ENCODE measurements around the gene EPHB1.

Gene EPHB1

GRCh38 chr3:134917631-134918030 lies 122.6 kb downstream of the EPHB1 start:
- CTCF ChIA-PET = interaction anchor here (0.9 kb wide), 1 partner anchor 123 kb away, joined by 3 read pairs; the partner anchor contains the start of gene EPHB1
- DNase-seq = no peak
- Mint-ChIP-seq H3K27me3 (peaks cover 11% of the 10 kb centered on the region), H3K27ac (no peak overlapping the region), H3K9me3 (no peaks in the 10 kb centered on the region), H3K36me3 (no peaks in the 10 kb centered on the region), H3K4me1 (no peaks in the 10 kb centered on the region), H3K4me3 (no peak overlapping the region)

- no peak overlapping the region for H3K4me3 Mint-ChIP-seq
- H3K4me1 Mint-ChIP-seq = no peaks in the 10 kb centered on the region
- H3K36me3 Mint-ChIP-seq = no peaks in the 10 kb centered on the region
- H3K27ac Mint-ChIP-seq = no peak overlapping the region
- peaks cover 11% of the 10 kb centered on the region for H3K27me3 Mint-ChIP-seq
- CTCF ChIA-PET = interaction anchor here (0.9 kb wide), 1 partner anchor 123 kb away, joined by 3 read pairs; the partner anchor contains the start of gene EPHB1
- DNase-seq = no peak
- no peaks in the 10 kb centered on the region for H3K9me3 Mint-ChIP-seq
Measured at GRCh38 chr3:134918441-134918840, 123.4 kb downstream of the EPHB1 start.

GRCh38 chr3:134922101-134922500 lies 127.0 kb downstream of the EPHB1 start:
- H3K4me3 Mint-ChIP-seq = no peak overlapping the region
- H3K9me3 Mint-ChIP-seq = peaks cover 2% of the 10 kb centered on the region
- no peak overlapping the region for H3K27ac Mint-ChIP-seq
- no peak for DNase-seq
- no peaks in the 10 kb centered on the region for H3K4me1 Mint-ChIP-seq
- CTCF ChIA-PET = no interaction called here
- peaks cover 4% of the 10 kb centered on the region for H3K27me3 Mint-ChIP-seq
- no peaks in the 10 kb centered on the region for H3K36me3 Mint-ChIP-seq

GRCh38 chr3:134922866-134923265 lies 127.8 kb downstream of the EPHB1 start:
- Mint-ChIP-seq H3K4me3 (no peak overlapping the region), H3K27ac (no peak overlapping the region), H3K36me3 (no peaks in the 10 kb centered on the region), H3K27me3 (peaks cover 4% of the 10 kb centered on the region), H3K9me3 (peaks cover 2% of the 10 kb centered on the region), H3K4me1 (no peaks in the 10 kb centered on the region)
- CTCF ChIA-PET = interaction anchor here (1.6 kb wide), 1 partner anchor 128 kb away, joined by 3 read pairs; the partner anchor contains the start of gene EPHB1
- DNase-seq = no peak

- H3K27me3 Mint-ChIP-seq = peaks cover 4% of the 10 kb centered on the region
- H3K27ac Mint-ChIP-seq = no peak overlapping the region
- H3K4me1 Mint-ChIP-seq = no peaks in the 10 kb centered on the region
- H3K36me3 Mint-ChIP-seq = no peaks in the 10 kb centered on the region
- no peak for DNase-seq
- H3K9me3 Mint-ChIP-seq = peaks cover 2% of the 10 kb centered on the region
- H3K4me3 Mint-ChIP-seq = no peak overlapping the region
- CTCF ChIA-PET = interaction anchor here (1.6 kb wide), 1 partner anchor 128 kb away, joined by 3 read pairs; the partner anchor contains the start of gene EPHB1
Measured at GRCh38 chr3:134923286-134923685, 128.2 kb downstream of the EPHB1 start.

- H3K27ac Mint-ChIP-seq = no peak overlapping the region
- DNase-seq = no peak
- CTCF ChIA-PET = no interaction called here
- H3K36me3 Mint-ChIP-seq = no peaks in the 10 kb centered on the region
- H3K4me3 Mint-ChIP-seq = no peak overlapping the region
- H3K4me1 Mint-ChIP-seq = no peaks in the 10 kb centered on the region
- peaks cover 11% of the 10 kb centered on the region for H3K27me3 Mint-ChIP-seq
- peaks cover 2% of the 10 kb centered on the region for H3K9me3 Mint-ChIP-seq
Measured at GRCh38 chr3:134927599-134927998, 132.5 kb downstream of the EPHB1 start.

GRCh38 chr3:134928392-134928791 lies 133.3 kb downstream of the EPHB1 start:
- Mint-ChIP-seq H3K9me3 (peaks cover 2% of the 10 kb centered on the region), H3K27ac (no peak overlapping the region), H3K27me3 (peaks cover 11% of the 10 kb centered on the region), H3K36me3 (no peaks in the 10 kb centered on the region), H3K4me1 (no peaks in the 10 kb centered on the region), H3K4me3 (no peak overlapping the region)
- DNase-seq = no peak
- CTCF ChIA-PET = no interaction called here

- Mint-ChIP-seq H3K4me1 (no peaks in the 10 kb centered on the region), H3K27me3 (peaks cover 11% of the 10 kb centered on the region), H3K36me3 (no peaks in the 10 kb centered on the region), H3K4me3 (no peak overlapping the region), H3K9me3 (peaks cover 2% of the 10 kb centered on the region), H3K27ac (no peak overlapping the region)
- no peak for DNase-seq
- CTCF ChIA-PET = no interaction called here
Measured at GRCh38 chr3:134928819-134929218, 133.8 kb downstream of the EPHB1 start.

- peaks cover 11% of the 10 kb centered on the region for H3K27me3 Mint-ChIP-seq
- no peaks in the 10 kb centered on the region for H3K9me3 Mint-ChIP-seq
- CTCF ChIA-PET = no interaction called here
- DNase-seq = no peak
- H3K4me3 Mint-ChIP-seq = no peak overlapping the region
- H3K36me3 Mint-ChIP-seq = no peaks in the 10 kb centered on the region
- H3K27ac Mint-ChIP-seq = no peak overlapping the region
- H3K4me1 Mint-ChIP-seq = no peaks in the 10 kb centered on the region
Measured at GRCh38 chr3:134929976-134930375, 134.9 kb downstream of the EPHB1 start.

- Mint-ChIP-seq H3K27ac (no peak overlapping the region), H3K36me3 (no peaks in the 10 kb centered on the region), H3K4me1 (no peaks in the 10 kb centered on the region), H3K4me3 (no peak overlapping the region), H3K27me3 (peaks cover 11% of the 10 kb centered on the region), H3K9me3 (no peaks in the 10 kb centered on the region)
- no peak for DNase-seq
- CTCF ChIA-PET = interaction anchor here (1.5 kb wide), 1 partner anchor 136 kb away, joined by 5 read pairs; the partner anchor contains the start of gene EPHB1
Measured at GRCh38 chr3:134931045-134931785, 136.2 kb downstream of the EPHB1 start.

- Mint-ChIP-seq H3K27me3 (peaks cover 11% of the 10 kb centered on the region), H3K4me3 (no peak overlapping the region), H3K4me1 (no peaks in the 10 kb centered on the region), H3K9me3 (no peaks in the 10 kb centered on the region), H3K27ac (no peak overlapping the region), H3K36me3 (no peaks in the 10 kb centered on the region)
- no peak for DNase-seq
- CTCF ChIA-PET = interaction anchor here (1.5 kb wide), 1 partner anchor 137 kb away, joined by 5 read pairs; the partner anchor contains the start of gene EPHB1
Measured at GRCh38 chr3:134932035-134932434, 137.0 kb downstream of the EPHB1 start.

- no peaks in the 10 kb centered on the region for H3K36me3 Mint-ChIP-seq
- peaks cover 7% of the 10 kb centered on the region for H3K27me3 Mint-ChIP-seq
- no peak overlapping the region for H3K4me3 Mint-ChIP-seq
- H3K27ac Mint-ChIP-seq = no peak overlapping the region
- no peaks in the 10 kb centered on the region for H3K4me1 Mint-ChIP-seq
- CTCF ChIA-PET = no interaction called here
- DNase-seq = no peak
- H3K9me3 Mint-ChIP-seq = no peaks in the 10 kb centered on the region
Measured at GRCh38 chr3:134933997-134934396, 138.9 kb downstream of the EPHB1 start.

- H3K4me3 Mint-ChIP-seq = no peak overlapping the region
- H3K36me3 Mint-ChIP-seq = no peaks in the 10 kb centered on the region
- CTCF ChIA-PET = no interaction called here
Measured at GRCh38 chr3:134934933-134935332, 139.9 kb downstream of the EPHB1 start.

GRCh38 chr3:134937256-134938028 lies 142.4 kb downstream of the EPHB1 start:
- Mint-ChIP-seq H3K27me3 (no peaks in the 10 kb centered on the region), H3K9me3 (no peaks in the 10 kb centered on the region), H3K36me3 (no peaks in the 10 kb centered on the region), H3K4me3 (no peak overlapping the region), H3K27ac (no peak overlapping the region), H3K4me1 (no peaks in the 10 kb centered on the region)
- DNase-seq = no peak
- CTCF ChIA-PET = no interaction called here

More at GRCh38 chr3:134934933-134935332, 139.9 kb downstream of the EPHB1 start:
- Mint-ChIP-seq H3K9me3 (no peaks in the 10 kb centered on the region), H3K27ac (no peak overlapping the region), H3K4me1 (no peaks in the 10 kb centered on the region), H3K27me3 (no peaks in the 10 kb centered on the region)
- DNase-seq = no peak
